ENCODE data around the gene CFAP299.
"Not testable (repeated sequence)": the region's sequence is repeated elsewhere in the genome, so short reads cannot be mapped to it uniquely, and the experiment has no call there.

Gene CFAP299

GRCh38 chr4:80726471-80726870 is 390.9 kb downstream of the CFAP299 start:
- DNase-seq (ENCODE audit: low spot score) = no peak

- no peak for DNase-seq (ENCODE audit: low spot score)
These were observed 394.6 kb downstream of the CFAP299 start for GRCh38 chr4:80730158-80730557.

GRCh38 chr4:80731436-80731835 is 395.9 kb downstream of the CFAP299 start:
- DNase-seq (ENCODE audit: low spot score) = no peak

- no peak for DNase-seq (ENCODE audit: low spot score)
These were observed 396.5 kb downstream of the CFAP299 start for GRCh38 chr4:80732010-80732409.

GRCh38 chr4:80740375-80740774 is 404.8 kb downstream of the CFAP299 start:
- no peak for DNase-seq (ENCODE audit: low spot score)

- not testable (repeated sequence) for DNase-seq (ENCODE audit: low spot score)
These were observed 414.0 kb downstream of the CFAP299 start for GRCh38 chr4:80749558-80749957.

- DNase-seq (ENCODE audit: low spot score) = no peak
These were observed 415.7 kb downstream of the CFAP299 start for GRCh38 chr4:80751200-80751599.

- DNase-seq (ENCODE audit: low spot score) = no peak
These were observed 432.4 kb downstream of the CFAP299 start for GRCh38 chr4:80767944-80768343.

GRCh38 chr4:80776168-80776567 is 440.6 kb downstream of the CFAP299 start:
- no peak for DNase-seq (ENCODE audit: low spot score)

GRCh38 chr4:80781431-80781830 is 445.9 kb downstream of the CFAP299 start:
- no peak for DNase-seq (ENCODE audit: low spot score)

GRCh38 chr4:80787306-80787705 is 451.8 kb downstream of the CFAP299 start:
- no peak for DNase-seq (ENCODE audit: low spot score)

- DNase-seq (ENCODE audit: low spot score) = no peak
These were observed 453.3 kb downstream of the CFAP299 start for GRCh38 chr4:80788798-80789197.

- no peak for DNase-seq (ENCODE audit: low spot score)
These were observed 454.6 kb downstream of the CFAP299 start for GRCh38 chr4:80790152-80790551.

- DNase-seq (ENCODE audit: low spot score) = not testable (repeated sequence)
These were observed 458.1 kb downstream of the CFAP299 start for GRCh38 chr4:80793660-80794059.

- no peak for DNase-seq (ENCODE audit: low spot score)
These were observed 462.6 kb downstream of the CFAP299 start for GRCh38 chr4:80798082-80798481.

GRCh38 chr4:80800719-80801118 is 465.2 kb downstream of the CFAP299 start:
- not testable (repeated sequence) for DNase-seq (ENCODE audit: low spot score)

- DNase-seq (ENCODE audit: low spot score) = no peak
These were observed 467.8 kb downstream of the CFAP299 start for GRCh38 chr4:80803337-80803736.

GRCh38 chr4:80806472-80806871 is 470.9 kb downstream of the CFAP299 start:
- DNase-seq (ENCODE audit: low spot score) = no peak

- DNase-seq (ENCODE audit: low spot score) = no peak
These were observed 473.7 kb downstream of the CFAP299 start for GRCh38 chr4:80809039-80809729.

- DNase-seq (ENCODE audit: low spot score) = no peak
These were observed 475.9 kb downstream of the CFAP299 start for GRCh38 chr4:80811406-80811805.

GRCh38 chr4:80812145-80812544 is 476.6 kb downstream of the CFAP299 start:
- no peak for DNase-seq (ENCODE audit: low spot score)

GRCh38 chr4:80814266-80814665 is 478.7 kb downstream of the CFAP299 start:
- DNase-seq (ENCODE audit: low spot score) = no peak

- no peak for DNase-seq (ENCODE audit: low spot score)
These were observed 496.1 kb downstream of the CFAP299 start for GRCh38 chr4:80831383-80832361.
